MM.1S (cell line): ENCODE data around the gene GPR176.

Experiments
- EZH2 ChIP-seq: fragments of 300-600 bp; sonication (generic); optimal IDR thresholded peaks from 2 replicates; pipeline ENCODE3; 2017; ENCODE audit warnings: low read depth, mild to moderate bottlenecking, antibody characterized with exemption, low read length, mixed read lengths
- TF ChIP-seq, protein P1 (sequence below): fragments of 300-600 bp; sonication (generic); IDR thresholded peaks from 2 replicates; pipeline ENCODE4 v1.5.1; 2016; ENCODE audit warnings: antibody characterized with exemption, low read length, mixed read lengths

DNA sequence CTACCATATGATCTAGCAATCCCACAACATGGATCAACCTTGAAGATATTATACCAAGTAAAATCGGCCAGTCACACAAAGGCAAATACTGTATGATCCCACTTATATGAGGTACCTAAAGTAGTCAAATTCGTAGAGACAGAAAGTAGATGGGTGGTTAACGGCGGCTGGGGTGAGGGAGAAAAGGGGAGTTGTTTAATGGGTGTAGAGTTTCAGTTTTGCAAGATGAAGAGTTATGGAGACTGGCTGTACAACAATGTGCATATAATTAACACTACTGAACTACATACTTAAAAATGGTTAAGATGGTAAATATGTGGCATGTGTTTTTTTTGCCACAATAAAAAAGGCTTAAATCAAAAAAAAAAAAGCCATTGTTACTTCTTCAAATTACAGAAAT lies 60.4 kb downstream of the GPR176 start:
- TF ChIP-seq, protein P1, sequence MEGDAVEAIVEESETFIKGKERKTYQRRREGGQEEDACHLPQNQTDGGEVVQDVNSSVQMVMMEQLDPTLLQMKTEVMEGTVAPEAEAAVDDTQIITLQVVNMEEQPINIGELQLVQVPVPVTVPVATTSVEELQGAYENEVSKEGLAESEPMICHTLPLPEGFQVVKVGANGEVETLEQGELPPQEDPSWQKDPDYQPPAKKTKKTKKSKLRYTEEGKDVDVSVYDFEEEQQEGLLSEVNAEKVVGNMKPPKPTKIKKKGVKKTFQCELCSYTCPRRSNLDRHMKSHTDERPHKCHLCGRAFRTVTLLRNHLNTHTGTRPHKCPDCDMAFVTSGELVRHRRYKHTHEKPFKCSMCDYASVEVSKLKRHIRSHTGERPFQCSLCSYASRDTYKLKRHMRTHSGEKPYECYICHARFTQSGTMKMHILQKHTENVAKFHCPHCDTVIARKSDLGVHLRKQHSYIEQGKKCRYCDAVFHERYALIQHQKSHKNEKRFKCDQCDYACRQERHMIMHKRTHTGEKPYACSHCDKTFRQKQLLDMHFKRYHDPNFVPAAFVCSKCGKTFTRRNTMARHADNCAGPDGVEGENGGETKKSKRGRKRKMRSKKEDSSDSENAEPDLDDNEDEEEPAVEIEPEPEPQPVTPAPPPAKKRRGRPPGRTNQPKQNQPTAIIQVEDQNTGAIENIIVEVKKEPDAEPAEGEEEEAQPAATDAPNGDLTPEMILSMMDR: no peak
- TF ChIP-seq EZH2: no peak
